HL-60 (cell line): ENCODE measurements around the gene RBM5.

ENCODE experiments used
- DNase-seq, 2 experiments: peaks; one replicate each; pipeline ENCODE4 v3.0.0-alpha.2; 2010 to 2020; ENCODE audit warnings: low read depth in 1 of 2, low spot score in 1 of 2
- H3K27ac ChIP-seq: fragments of 250-450 bp; sonication (Bioruptor Pico); replicated peaks from 2 replicates; pipeline ENCODE4 v1.5.1; 2020; ENCODE audit warnings: mild to moderate bottlenecking, moderate library complexity
- H3K27me3 ChIP-seq: fragments of 250-450 bp; sonication (Bioruptor Pico); 2 replicates; pipeline ENCODE4 v1.5.1; 2021; ENCODE audit warnings: mild to moderate bottlenecking, moderate library complexity; ENCODE audit not compliant: insufficient read depth, poor library complexity, severe bottlenecking
- H3K4me3 ChIP-seq: replicated peaks from 2 replicates; pipeline ENCODE4 v1.5.1; 2011; ENCODE audit warnings: mild to moderate bottlenecking, control low read depth, low read length; ENCODE audit not compliant: insufficient read depth
- CTCF ChIP-seq: IDR thresholded peaks from one replicate; pipeline ENCODE4 v1.5.1; 2011; ENCODE audit warnings: low read length, control low read depth, inconsistent platforms; ENCODE audit not compliant: insufficient read depth
- GABPA ChIP-seq: IDR thresholded peaks from 2 replicates; pipeline ENCODE4 v1.6.1; 2012; ENCODE audit warnings: low read depth
- POLR2AphosphoS5 ChIP-seq: IDR thresholded peaks from 2 replicates; pipeline ENCODE4 v1.6.1; 2012; ENCODE audit warnings: low read depth
- REST ChIP-seq: IDR thresholded peaks from 2 replicates; pipeline ENCODE4 v1.6.1; 2012; ENCODE audit warnings: low read depth; ENCODE audit not compliant: insufficient replicate concordance
- SPI1 ChIP-seq: IDR thresholded peaks from 2 replicates; pipeline ENCODE4 v1.6.1; 2012; ENCODE audit warnings: low read depth, mild to moderate bottlenecking, borderline replicate concordance

RBM5 gene

GRCh38 chr3:50160561-50160983, 71.9 kb downstream of the RBM5 start:
- DNase-seq, result no peak
- H3K27ac ChIP-seq, result no peak overlapping the region
- TF ChIP-seq CTCF, result no peak
- TF ChIP-seq REST, result no peak
- no peak for TF ChIP-seq POLR2AphosphoS5
- TF ChIP-seq GABPA, result no peak
- TF ChIP-seq SPI1, result no peak
- no peak overlapping the region for H3K4me3 ChIP-seq
- H3K27me3 ChIP-seq, result peaks cover 28% of the 10 kb centered on the region

- no peak for TF ChIP-seq REST
- H3K27ac ChIP-seq, result no peak overlapping the region
- H3K4me3 ChIP-seq, result no peak overlapping the region
Measured at GRCh38 chr3:50161320-50161719, 72.6 kb downstream of the RBM5 start.

GRCh38 chr3:50162034-50162883, 73.5 kb downstream of the RBM5 start:
- peaks cover 11% of the 10 kb centered on the region for H3K27me3 ChIP-seq
- TF ChIP-seq REST (no peak), SPI1 (no peak), GABPA (no peak), CTCF (no peak), POLR2AphosphoS5 (no peak)
- no peak for DNase-seq
- H3K27ac ChIP-seq, result no peak overlapping the region
- H3K4me3 ChIP-seq, result no peak overlapping the region

More at GRCh38 chr3:50161320-50161719, 72.6 kb downstream of the RBM5 start:
- H3K27me3 ChIP-seq, result peaks cover 21% of the 10 kb centered on the region
- no peak for DNase-seq
